Measurements from ENCODE around the gene MAPRE3. TPM values are rescaled to one million over a fixed set of nuclear protein-coding genes. Genes with fewer than 3 reads are reported as not detected.

Gene MAPRE3
- total and polyA plus RNA-seq, 9 of the 15 experiments (the other 6 are each of a cell fraction or from before 2014, with no cell fraction given): 0.70 to 43.2 (median 12.6) TPM

- no peak for TF ChIP-seq SIX5 (IDR thresholded peaks at IDR 0.05; ENCODE audit: borderline replicate concordance in 1 of 2, insufficient read depth in 1 of 2, low read depth in 1 of 2, low read length in 2 of 2)
- TF ChIP-seq GABPB2 (CRISPR knock-in tag; conservative IDR thresholded peaks at IDR 0.05): no peak
- TF ChIP-seq ZBTB33 (CRISPR knock-in tag; IDR thresholded peaks at IDR 0.05): peak; percentile 54; the same call in 1 of the 2 replicates
- no peak for TF ChIP-seq RBM15 (IDR thresholded peaks at IDR 0.05; ENCODE audit: insufficient read depth, low read length)
- no peak for TF ChIP-seq U2AF2 (optimal IDR thresholded peaks at IDR 0.05; ENCODE audit: low read depth, low read length)
- no peak for TF ChIP-seq ILF3 (IDR thresholded peaks at IDR 0.05; ENCODE audit: borderline replicate concordance)
- TF ChIP-seq MAFF (IDR thresholded peaks at IDR 0.05; ENCODE audit: low read length): no peak
- peak; percentile 85 for TF ChIP-seq SMARCC2 (IDR thresholded peaks at IDR 0.05; ENCODE audit: low read depth)
- TF ChIP-seq ZBTB43 (CRISPR knock-in tag; IDR thresholded peaks at IDR 0.05): no peak
- no peak for TF ChIP-seq ZKSCAN3 (CRISPR knock-in tag; IDR thresholded peaks at IDR 0.05)
- TF ChIP-seq IRF1 (CRISPR knock-in tag; IDR thresholded peaks at IDR 0.05; ENCODE audit: borderline replicate concordance): no peak
- peak; percentile 14; the same call in 1 of the 2 replicates for TF ChIP-seq CREM (IDR thresholded peaks at IDR 0.05; ENCODE audit: low read depth)
- peak; percentile 48; the same call in 1 of the 2 replicates for TF ChIP-seq ATF4 (CRISPR knock-in tag; IDR thresholded peaks at IDR 0.05)
- no peak for TF ChIP-seq BRF1 (IDR thresholded peaks at IDR 0.05; ENCODE audit: borderline replicate concordance, extremely low read depth, insufficient read length)
- TF ChIP-seq PHF21A (IDR thresholded peaks at IDR 0.05; ENCODE audit: borderline replicate concordance, low read depth): no peak
- no peak for TF ChIP-seq FOS (IDR thresholded peaks at IDR 0.05; ENCODE audit: extremely low read depth, insufficient read length)
- peak; percentile 53; the same call in 1 of the 2 replicates for TF ChIP-seq BACH1 (tag; IDR thresholded peaks at IDR 0.05)
Measured at GRCh38 chr2:27019931-27020855, 49.8 kb downstream of the MAPRE3 start (continued).

All from K562 (cell line).